Measurements from ENCODE around the gene RYR3. TPM values are rescaled to one million over a fixed set of nuclear protein-coding genes. Genes with fewer than 3 reads are reported as not detected.

RYR3 gene
- total RNA-seq, 1 donor from 2014 or later: 0.08 TPM

DNA sequence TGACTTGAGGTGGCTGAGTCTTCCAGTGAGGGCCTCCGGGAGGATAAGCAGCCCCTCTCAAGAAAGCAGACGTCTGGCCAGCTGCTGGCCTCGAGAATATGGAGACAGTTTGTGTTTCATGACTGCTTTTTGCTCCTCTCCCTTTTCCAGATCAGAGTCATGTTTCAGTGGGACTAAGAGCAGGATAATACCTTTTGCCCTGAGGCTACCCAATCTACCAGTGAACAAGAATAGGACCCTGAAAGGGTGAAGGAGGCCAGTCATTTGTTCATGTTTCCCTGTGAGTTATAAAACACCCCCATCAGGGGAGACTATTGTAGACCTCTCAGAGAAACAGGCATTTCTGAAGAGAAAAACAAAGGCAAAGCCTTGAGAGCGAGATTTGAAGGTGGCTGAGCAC is 137.4 kb downstream of the RYR3 start:
- Histone ChIP-seq H3K4me1 (no peaks in the 10 kb centered on the region), H3K9me3 (replicated peaks) (no peaks in the 10 kb centered on the region), H3K4me3 (no peak overlapping the region), H3K27me3 (ENCODE audit: low read depth) (peaks cover 19% of the 10 kb centered on the region), H3K27ac (replicated peaks) (no peak overlapping the region), H3K36me3 (no peaks in the 10 kb centered on the region)
- intact Hi-C loops (cut with micrococcal nuclease): no loop called here
- no peak for TF ChIP-seq CTCF (IDR thresholded peaks at IDR 0.05; ENCODE audit: borderline replicate concordance)
- no peak for DNase-seq

- DNase-seq: no peak
- Histone ChIP-seq H3K4me3 (no peak overlapping the region), H3K27ac (replicated peaks) (no peak overlapping the region), H3K4me1 (no peaks in the 10 kb centered on the region), H3K9me3 (replicated peaks) (no peaks in the 10 kb centered on the region), H3K36me3 (no peaks in the 10 kb centered on the region), H3K27me3 (ENCODE audit: low read depth) (peaks cover 18% of the 10 kb centered on the region)
- TF ChIP-seq CTCF (IDR thresholded peaks at IDR 0.05; ENCODE audit: borderline replicate concordance): no peak
- intact Hi-C loops (cut with micrococcal nuclease): no loop called here
These were observed 138.3 kb downstream of the RYR3 start for GRCh38 chr15:33448961-33449606.

- TF ChIP-seq CTCF (IDR thresholded peaks at IDR 0.05; ENCODE audit: borderline replicate concordance): no peak
- Histone ChIP-seq H3K9me3 (replicated peaks) (no peaks in the 10 kb centered on the region), H3K27ac (replicated peaks) (no peak overlapping the region), H3K4me3 (no peak overlapping the region), H3K36me3 (no peaks in the 10 kb centered on the region), H3K27me3 (ENCODE audit: low read depth) (peaks cover 11% of the 10 kb centered on the region), H3K4me1 (no peaks in the 10 kb centered on the region)
- intact Hi-C loops (cut with micrococcal nuclease): no loop called here
- no peak for DNase-seq
These were observed 139.0 kb downstream of the RYR3 start for GRCh38 chr15:33449810-33450209.

DNA sequence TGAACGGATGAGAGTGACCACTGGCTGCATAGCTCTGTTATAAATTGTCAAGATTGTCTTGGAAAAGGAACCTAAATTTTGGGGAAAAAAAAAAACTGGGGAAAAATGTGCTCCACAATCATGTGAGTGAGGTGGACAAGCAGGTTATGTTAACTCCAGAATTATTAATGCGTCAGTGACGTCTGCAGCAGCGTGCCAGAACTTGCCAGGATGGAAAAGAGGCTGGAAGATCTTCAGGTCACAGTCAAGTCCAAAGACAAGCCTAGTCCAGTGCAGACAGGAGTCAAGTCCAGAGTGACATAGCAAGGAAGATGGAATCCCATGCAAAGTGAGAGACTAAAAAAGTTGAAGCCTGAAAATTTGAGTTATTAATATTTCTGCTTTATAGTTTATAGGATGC is 140.6 kb downstream of the RYR3 start:
- peaks cover 6% of the 10 kb centered on the region for H3K27me3 ChIP-seq (ENCODE audit: low read depth)
- no peaks in the 10 kb centered on the region for H3K36me3 ChIP-seq
- no peaks in the 10 kb centered on the region for H3K9me3 ChIP-seq (replicated peaks)
- intact Hi-C loops (cut with micrococcal nuclease): no loop called here
- no peak for TF ChIP-seq CTCF (IDR thresholded peaks at IDR 0.05; ENCODE audit: borderline replicate concordance)
- H3K4me3 ChIP-seq: no peak overlapping the region
- no peak for DNase-seq
- H3K4me1 ChIP-seq: no peaks in the 10 kb centered on the region
- no peak overlapping the region for H3K27ac ChIP-seq (replicated peaks)

DNA sequence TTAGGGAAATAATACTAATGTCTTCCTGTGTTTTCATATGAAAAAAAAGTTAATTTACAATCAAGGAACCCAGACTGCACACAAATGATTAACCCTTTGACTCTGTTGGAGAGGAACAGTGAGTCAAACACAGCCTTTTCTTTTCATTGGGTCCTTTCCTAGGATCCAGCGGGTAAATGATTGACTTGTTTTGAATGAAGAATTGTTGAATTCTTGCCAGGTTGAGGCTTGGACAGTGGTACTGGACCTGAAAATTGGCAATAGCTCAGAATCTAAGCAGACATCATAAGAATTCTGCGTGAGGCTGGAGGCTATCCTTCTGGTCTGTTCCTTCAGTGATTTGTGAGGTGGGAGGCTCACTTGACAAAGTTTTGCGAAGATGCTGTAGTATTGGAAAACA is 143.0 kb downstream of the RYR3 start:
- intact Hi-C loops (cut with micrococcal nuclease): no loop called here
- Histone ChIP-seq H3K27ac (replicated peaks) (no peak overlapping the region), H3K9me3 (replicated peaks) (no peaks in the 10 kb centered on the region), H3K27me3 (ENCODE audit: low read depth) (peaks cover 10% of the 10 kb centered on the region), H3K4me3 (no peak overlapping the region), H3K4me1 (no peaks in the 10 kb centered on the region), H3K36me3 (no peaks in the 10 kb centered on the region)
- TF ChIP-seq CTCF (IDR thresholded peaks at IDR 0.05; ENCODE audit: borderline replicate concordance): no peak
- DNase-seq: no peak

All from left ventricle myocardium inferior (tissue), 1 donor.